ENCODE measurements around the gene IL18RAP.

The IL18RAP gene

DNA sequence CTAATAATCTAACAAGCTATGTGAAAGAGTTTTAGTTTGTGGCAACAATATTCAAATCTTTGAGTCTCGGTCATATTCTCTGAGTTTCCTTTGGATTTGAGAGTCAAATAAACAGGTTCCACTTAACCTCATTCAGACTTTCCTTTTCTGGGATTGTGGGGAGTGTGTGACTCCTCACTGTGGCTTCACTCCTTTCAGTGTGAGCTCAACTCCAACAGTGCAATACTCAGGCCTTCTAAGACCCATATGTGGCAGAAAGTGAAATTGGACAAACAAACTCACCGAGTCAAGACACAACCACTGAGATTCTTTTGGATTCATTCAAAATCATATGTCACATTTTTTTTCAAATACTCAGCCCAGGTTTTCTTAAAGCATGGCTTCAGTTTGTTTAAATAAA, 75.5 kb downstream of the IL18RAP start:
- POLR2A ChIA-PET = no interaction called here
- TF ChIP-seq FOXK2 (IDR thresholded peaks at IDR 0.05) (no peak), L3MBTL2 (conservative IDR thresholded peaks at IDR 0.05) (no peak), PKNOX1 (IDR thresholded peaks at IDR 0.05) (no peak), LEF1 (IDR thresholded peaks at IDR 0.05; ENCODE audit: borderline replicate concordance) (no peak), BHLHE40 (IDR thresholded peaks at IDR 0.05; ENCODE audit: borderline replicate concordance) (no peak), ELF4 (IDR thresholded peaks at IDR 0.05) (no peak), SP1 (IDR thresholded peaks at IDR 0.05) (no peak), CTBP1 (IDR thresholded peaks at IDR 0.05; ENCODE audit: borderline replicate concordance) (no peak), HDGF (IDR thresholded peaks at IDR 0.05; ENCODE audit: borderline replicate concordance) (no peak), FOXA1 (IDR thresholded peaks at IDR 0.05) (no peak), ZNF384 (IDR thresholded peaks at IDR 0.05) (no peak), ARNT (IDR thresholded peaks at IDR 0.05) (no peak), FOXM1 (IDR thresholded peaks at IDR 0.05; ENCODE audit: borderline replicate concordance) (no peak), NFRKB (IDR thresholded peaks at IDR 0.05) (no peak), SUZ12 (IDR thresholded peaks at IDR 0.05) (no peak)
- CTCF ChIA-PET = no interaction called here

DNA sequence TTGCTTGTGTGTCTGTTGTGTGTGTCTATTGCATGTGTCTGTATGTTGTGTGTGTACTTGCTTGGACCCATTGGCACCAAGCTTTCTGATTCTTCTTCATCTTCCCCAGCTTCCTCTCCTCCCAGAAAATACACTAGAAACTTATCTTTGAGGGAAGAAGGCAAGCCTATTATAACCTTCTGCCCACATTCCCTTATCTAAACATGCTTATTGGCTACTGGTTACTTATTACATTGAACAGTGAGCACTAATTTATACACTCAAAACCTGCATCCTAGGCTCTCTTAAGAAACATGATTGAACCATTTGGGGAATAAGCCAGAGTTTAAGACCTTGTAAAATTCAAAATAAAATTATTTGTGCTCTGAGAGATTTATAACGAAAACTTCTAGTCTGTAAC, 76.6 kb downstream of the IL18RAP start:
- ChIA-PET CTCF (no interaction called here), POLR2A (no interaction called here)
- no peak for TF ChIP-seq TARDBP (IDR thresholded peaks at IDR 0.05)
- TF ChIP-seq NFRKB (IDR thresholded peaks at IDR 0.05) = no peak
- TF ChIP-seq FOXK2 (IDR thresholded peaks at IDR 0.05) = no peak
- TF ChIP-seq BHLHE40 (IDR thresholded peaks at IDR 0.05; ENCODE audit: borderline replicate concordance) = no peak
- no peak for TF ChIP-seq ELF4 (IDR thresholded peaks at IDR 0.05)
- no peak for TF ChIP-seq ARNT (IDR thresholded peaks at IDR 0.05)
- TF ChIP-seq ZNF384 (IDR thresholded peaks at IDR 0.05) = no peak
- no peak for DNase-seq (ENCODE audit: extremely low spot score)

More for the DNA sequence above, 75.5 kb downstream of the IL18RAP start:
- no peak for DNase-seq (ENCODE audit: extremely low spot score)

All from HEK293T (cell line).